ENCODE measurements around the gene SLC33A1.
"Not testable (repeated sequence)": the region's sequence is repeated elsewhere in the genome, so short reads cannot be mapped to it uniquely, and the experiment has no call there.

Gene SLC33A1

DNA sequence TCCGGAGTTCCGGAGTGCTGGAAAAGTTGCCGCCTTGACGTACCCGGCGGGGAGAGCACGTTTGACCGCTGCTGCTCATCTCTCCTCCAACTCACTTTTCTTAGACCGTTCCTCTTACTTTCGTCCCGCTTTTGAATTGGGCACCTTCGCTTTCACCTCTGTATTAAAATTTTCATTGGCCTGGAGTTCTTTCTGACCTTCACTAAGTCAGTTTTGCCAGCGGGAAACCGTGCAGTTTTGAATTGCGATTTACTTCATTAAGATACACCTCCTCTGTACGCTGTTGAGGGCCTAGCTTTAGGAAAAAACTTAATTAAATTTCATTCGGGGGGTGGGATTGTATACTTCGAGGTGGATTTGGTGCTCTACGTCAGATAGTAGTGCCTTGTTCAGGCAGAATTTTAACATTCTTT, 17.5 kb upstream of the SLC33A1 start:
- H3K27ac Mint-ChIP-seq = peak overlapping the region; percentile 93

GRCh38 chr3:155870945-155871745, 16.9 kb upstream of the SLC33A1 start:
- peaks cover 8% of the 10 kb centered on the region for H3K36me3 Mint-ChIP-seq (ENCODE audit: low read depth)
- no peaks in the 10 kb centered on the region for H3K9me3 Mint-ChIP-seq
- H3K4me3 Mint-ChIP-seq = peak overlapping the region; percentile 95
- no peaks in the 10 kb centered on the region for H3K27me3 Mint-ChIP-seq
- peak overlapping the region; percentile 93 for H3K27ac Mint-ChIP-seq
- H3K4me1 Mint-ChIP-seq (ENCODE audit: low read depth) = peaks cover 21% of the 10 kb centered on the region
- intact Hi-C loops (cut with micrococcal nuclease) = loop anchor here (1.0 kb wide), 2 partner anchors 17 to 65 kb away; partner anchors contain the start of genes C3orf33 and SLC33A1

More for the DNA sequence above, 17.5 kb upstream of the SLC33A1 start:
- peak overlapping the region; percentile 95 for H3K4me3 Mint-ChIP-seq
- intact Hi-C loops (cut with micrococcal nuclease) = no loop called here
- H3K27me3 Mint-ChIP-seq = no peaks in the 10 kb centered on the region
- H3K4me1 Mint-ChIP-seq (ENCODE audit: low read depth) = peaks cover 24% of the 10 kb centered on the region
- no peaks in the 10 kb centered on the region for H3K9me3 Mint-ChIP-seq
- peaks cover 8% of the 10 kb centered on the region for H3K36me3 Mint-ChIP-seq (ENCODE audit: low read depth)

- H3K27me3 Mint-ChIP-seq = no peaks in the 10 kb centered on the region
- peaks cover 13% of the 10 kb centered on the region for H3K4me1 Mint-ChIP-seq (ENCODE audit: low read depth)
- peak within 1 kb of the TSS; percentile 93 for H3K27ac Mint-ChIP-seq
- intact Hi-C loops (cut with micrococcal nuclease) = loop anchor here (1.0 kb wide), 2 partner anchors 16 to 64 kb away; partner anchors contain the start of genes C3orf33 and SLC33A1
- peak within 1 kb of the TSS; percentile 95 for H3K4me3 Mint-ChIP-seq
- peaks cover 8% of the 10 kb centered on the region for H3K36me3 Mint-ChIP-seq (ENCODE audit: low read depth)
- H3K9me3 Mint-ChIP-seq = no peaks in the 10 kb centered on the region
Observed at GRCh38 chr3:155870133-155870944, 16.1 kb upstream of the SLC33A1 start, which contains the start of gene GMPS. Gene GMPS (plus strand): TSS chr3:155870650. CDS start chr3:155870871, 221 bp downstream.

DNA sequence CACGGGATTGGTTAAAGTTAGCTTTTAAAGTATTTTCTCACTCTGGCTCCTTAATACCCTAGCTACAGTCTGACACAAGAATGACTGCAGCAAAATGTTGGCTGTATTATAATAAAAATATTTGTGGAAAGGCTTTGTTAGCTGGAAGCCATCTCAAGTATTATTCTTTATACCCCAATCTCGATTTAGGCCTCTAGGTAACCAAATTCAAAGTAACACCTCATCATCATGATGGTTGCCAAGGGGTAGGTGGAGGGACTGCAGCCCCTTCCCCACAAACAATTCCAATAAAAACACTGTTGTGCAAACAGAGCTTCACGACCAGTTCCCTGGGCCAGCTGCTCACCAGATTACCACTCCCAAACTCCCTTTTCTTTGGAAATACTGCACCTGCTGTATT, 15.5 kb upstream of the SLC33A1 start:
- Mint-ChIP-seq H3K36me3 (ENCODE audit: low read depth) (peaks cover 8% of the 10 kb centered on the region), H3K4me3 (peak overlapping the region; percentile 87), H3K9me3 (no peaks in the 10 kb centered on the region), H3K27me3 (no peaks in the 10 kb centered on the region), H3K27ac (peak overlapping the region; percentile 93), H3K4me1 (ENCODE audit: low read depth) (peaks cover 9% of the 10 kb centered on the region)
- intact Hi-C loops (cut with micrococcal nuclease) = loop anchor here (1.0 kb wide), 2 partner anchors 15 to 63 kb away; partner anchors contain the start of genes C3orf33 and SLC33A1

- Mint-ChIP-seq H3K36me3 (ENCODE audit: low read depth) (no peaks in the 10 kb centered on the region), H3K27ac (peak overlapping the region; percentile 25), H3K9me3 (no peaks in the 10 kb centered on the region), H3K4me3 (no peak overlapping the region), H3K27me3 (no peaks in the 10 kb centered on the region), H3K4me1 (ENCODE audit: low read depth) (peaks cover 5% of the 10 kb centered on the region)
- intact Hi-C loops (cut with micrococcal nuclease) = loop anchor here (5.0 kb wide), 1 partner anchor 111 kb away; no protein-coding TSS in a partner anchor
Observed at GRCh38 chr3:155863072-155863784, 9.0 kb upstream of the SLC33A1 start.

GRCh38 chr3:155862290-155862982, 8.2 kb upstream of the SLC33A1 start:
- not testable (repeated sequence) for H3K27me3 Mint-ChIP-seq; H3K36me3 Mint-ChIP-seq (ENCODE audit: low read depth); H3K9me3 Mint-ChIP-seq; H3K4me3 Mint-ChIP-seq
- Mint-ChIP-seq H3K27ac (peak overlapping the region; percentile 25), H3K4me1 (ENCODE audit: low read depth) (peaks cover 10% of the 10 kb centered on the region)
- intact Hi-C loops (cut with micrococcal nuclease) = loop anchor here (5.0 kb wide), 1 partner anchor 110 kb away; no protein-coding TSS in a partner anchor

DNA sequence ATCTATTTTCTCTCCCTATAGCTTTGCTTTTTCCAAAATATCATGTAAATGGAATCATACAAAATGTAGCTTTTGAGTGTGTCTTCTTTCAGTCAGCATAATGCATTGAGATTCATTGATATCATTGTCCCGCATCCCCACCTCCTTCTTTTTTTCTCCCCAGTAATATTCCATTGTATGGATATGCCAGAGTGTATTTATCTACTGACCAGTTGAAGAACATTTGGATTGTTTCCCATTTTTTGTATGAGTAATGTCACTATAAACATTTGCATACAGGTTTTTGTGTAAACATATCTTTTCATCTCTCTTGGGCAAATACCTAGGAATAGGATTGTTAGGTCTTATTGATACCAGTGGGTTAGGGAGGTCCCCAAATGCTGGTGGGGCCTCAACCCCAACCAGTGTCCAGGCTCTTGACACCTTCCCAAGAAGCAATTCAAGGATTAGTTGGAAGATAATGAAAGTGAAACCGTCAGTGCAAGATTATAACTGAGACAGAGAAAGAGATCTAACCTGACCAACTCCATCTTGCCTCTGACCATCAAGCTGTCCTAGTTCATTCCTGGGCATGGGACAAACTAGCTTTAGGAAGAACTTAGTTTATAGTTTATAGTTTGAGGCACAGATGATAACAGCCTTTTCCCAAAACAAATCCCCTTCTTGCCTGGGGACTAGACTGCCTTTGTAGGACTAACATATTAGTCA, 7.4 kb upstream of the SLC33A1 start:
- Mint-ChIP-seq H3K4me1 (ENCODE audit: low read depth) (peaks cover 10% of the 10 kb centered on the region), H3K4me3 (no peak overlapping the region), H3K27ac (no peak overlapping the region), H3K9me3 (no peaks in the 10 kb centered on the region), H3K27me3 (no peaks in the 10 kb centered on the region), H3K36me3 (ENCODE audit: low read depth) (no peaks in the 10 kb centered on the region)
- intact Hi-C loops (cut with micrococcal nuclease) = loop anchor here (5.0 kb wide), 1 partner anchor 109 kb away; no protein-coding TSS in a partner anchor

DNA sequence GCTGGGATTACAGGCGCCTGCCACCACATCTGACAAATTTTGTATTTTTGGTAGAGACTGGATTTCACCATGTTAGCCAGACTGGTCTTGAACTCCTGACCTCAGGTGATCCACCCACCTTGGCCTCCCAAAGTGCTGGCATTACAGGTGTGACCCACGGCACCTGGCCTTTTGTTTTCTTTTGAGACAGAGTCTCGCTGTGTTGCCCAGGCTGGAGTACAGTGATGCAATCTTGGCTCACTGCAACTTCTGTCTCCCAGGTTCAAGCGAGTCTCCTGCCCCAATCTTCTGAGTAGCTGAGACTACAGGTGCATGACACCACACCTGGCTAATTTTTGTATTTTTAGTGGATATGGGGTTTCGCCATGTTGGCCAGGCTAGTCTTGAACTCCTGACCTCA, 6.2 kb upstream of the SLC33A1 start:
- H3K36me3 Mint-ChIP-seq (ENCODE audit: low read depth); H3K27me3 Mint-ChIP-seq; H3K27ac Mint-ChIP-seq; H3K4me3 Mint-ChIP-seq; H3K9me3 Mint-ChIP-seq: not testable (repeated sequence)
- intact Hi-C loops (cut with micrococcal nuclease) = loop anchor here (5.0 kb wide), 1 partner anchor 108 kb away; no protein-coding TSS in a partner anchor
- H3K4me1 Mint-ChIP-seq (ENCODE audit: low read depth) = peaks cover 10% of the 10 kb centered on the region

DNA sequence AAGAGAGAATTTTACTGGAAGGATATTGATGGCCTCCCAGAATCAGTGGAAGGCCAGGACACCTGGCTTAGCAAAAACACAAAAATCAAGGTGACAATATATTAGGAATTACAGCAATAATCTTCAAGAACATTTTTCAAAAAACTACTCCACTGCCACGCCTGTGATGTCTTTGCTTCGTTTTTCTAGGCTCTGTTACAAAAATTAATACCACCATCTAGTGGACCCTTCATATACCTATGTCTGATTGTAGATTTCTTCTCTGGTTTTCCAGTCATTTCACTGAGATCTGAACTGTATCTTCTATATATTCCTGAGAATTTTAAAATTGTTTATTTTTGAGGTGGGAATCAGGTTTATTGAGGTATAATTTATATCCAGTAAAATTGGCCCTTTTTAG, 5.6 kb upstream of the SLC33A1 start:
- no peaks in the 10 kb centered on the region for H3K27me3 Mint-ChIP-seq
- H3K36me3 Mint-ChIP-seq (ENCODE audit: low read depth) = peaks cover 2% of the 10 kb centered on the region
- no peaks in the 10 kb centered on the region for H3K9me3 Mint-ChIP-seq
- H3K27ac Mint-ChIP-seq = no peak overlapping the region
- peaks cover 12% of the 10 kb centered on the region for H3K4me1 Mint-ChIP-seq (ENCODE audit: low read depth)
- intact Hi-C loops (cut with micrococcal nuclease) = loop anchor here (5.0 to 10.0 kb wide), 2 partner anchors 55 to 108 kb away; partner anchors contain the start of gene C3orf33
- no peak overlapping the region for H3K4me3 Mint-ChIP-seq

GRCh38 chr3:155853214-155854140, 750 bp downstream of the SLC33A1 start:
- Mint-ChIP-seq H3K27me3 (no peaks in the 10 kb centered on the region), H3K27ac (peak overlapping the region; percentile 100), H3K4me3 (peak overlapping the region; percentile 93), H3K4me1 (ENCODE audit: low read depth) (peaks cover 40% of the 10 kb centered on the region), H3K36me3 (ENCODE audit: low read depth) (peaks cover 40% of the 10 kb centered on the region), H3K9me3 (no peaks in the 10 kb centered on the region)
- intact Hi-C loops (cut with micrococcal nuclease) = loop anchor here (1.0 to 10.0 kb wide), 3 partner anchors 17 to 49 kb away; partner anchors contain the start of genes C3orf33 and GMPS

DNA sequence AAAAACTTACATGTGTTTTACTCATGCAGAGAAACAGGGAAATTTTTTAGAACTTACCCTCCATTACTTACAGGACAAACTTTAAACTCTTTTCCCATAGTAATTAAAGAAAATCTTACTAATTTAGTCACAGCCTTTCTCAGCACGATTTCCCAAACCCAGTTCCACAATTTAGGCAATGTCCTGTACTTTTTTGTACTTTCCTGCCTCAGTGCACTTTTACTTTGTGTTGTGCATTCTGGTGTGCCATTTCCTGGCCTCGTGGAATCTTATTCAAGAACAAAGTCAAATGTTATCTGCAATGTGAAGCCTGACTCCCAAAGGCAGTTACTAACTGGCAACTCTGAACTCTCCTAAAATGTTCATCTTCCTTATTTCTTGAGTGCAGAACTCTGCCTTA, 1.9 kb downstream of the SLC33A1 start:
- Mint-ChIP-seq H3K4me1 (ENCODE audit: low read depth) (peaks cover 44% of the 10 kb centered on the region), H3K9me3 (no peaks in the 10 kb centered on the region), H3K27me3 (no peaks in the 10 kb centered on the region), H3K27ac (peak overlapping the region; percentile 100), H3K36me3 (ENCODE audit: low read depth) (peaks cover 52% of the 10 kb centered on the region), H3K4me3 (peak overlapping the region; percentile 93)
- intact Hi-C loops (cut with micrococcal nuclease) = loop anchor here (10.0 kb wide), 1 partner anchor 48 kb away; the partner anchor contains the start of gene C3orf33

Measured in dendritic cell treated with granulocyte-macrophage colony-stimulating factor and Interleukin-4, amounts not matched to agents 40 ng/mL and 50 ng/mL, for 4 days (primary cell).